ENCODE results near the gene ATR. TPM values are rescaled to one million over a fixed set of nuclear protein-coding genes. Genes with fewer than 3 reads are reported as not detected.
A peak's percentile ranks its signal among the peaks of the same experiment; 100 is the strongest.
"Not testable (repeated sequence)": the region's sequence is repeated elsewhere in the genome, so short reads cannot be mapped to it uniquely, and the experiment has no call there.

Gene ATR
- total RNA-seq, 2 experiments from 2014 or later = 31.5 to 31.8 TPM

DNA sequence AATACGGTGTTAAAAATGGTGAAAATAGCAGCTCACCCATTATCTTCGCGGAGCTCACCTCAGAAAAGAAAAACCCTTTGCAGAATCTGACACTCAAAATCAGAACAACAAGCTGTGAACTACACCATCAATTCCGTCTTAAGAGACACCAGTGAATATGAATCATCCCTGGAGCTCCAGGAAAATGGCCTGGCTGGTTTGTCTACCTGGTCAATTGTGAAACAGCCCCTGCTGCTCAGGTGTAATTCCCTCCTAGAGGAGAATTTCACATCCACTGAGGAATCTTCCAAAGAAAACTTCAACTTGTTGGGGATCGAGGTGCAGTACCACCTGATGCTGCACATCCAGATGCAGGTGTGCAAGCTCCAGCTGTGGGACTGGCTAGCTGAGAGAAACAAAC is 127.7 kb downstream of the ATR start:
- Mint-ChIP-seq H3K27ac (no peak overlapping the region), H3K9me3 (no peaks in the 10 kb centered on the region), H3K4me1 (peaks cover 8% of the 10 kb centered on the region), H3K27me3 (no peaks in the 10 kb centered on the region), H3K36me3 (ENCODE audit: low read depth) (peaks cover 47% of the 10 kb centered on the region), H3K4me3 (no peak overlapping the region)
- POLR2A ChIA-PET = no interaction called here
- DNase-seq = no peak
- CTCF ChIA-PET = interaction anchor here (1.5 to 2.1 kb wide), 2 partner anchors 19 to 33 kb away, joined by 3 to 7 read pairs; no protein-coding TSS in a partner anchor

- H3K27ac Mint-ChIP-seq = no peak overlapping the region
- CTCF ChIA-PET = interaction anchor here (2.1 kb wide), 1 partner anchor 18 kb away, joined by 7 read pairs; no protein-coding TSS in a partner anchor
- POLR2A ChIA-PET = no interaction called here
Observed at GRCh38 chr3:142450189-142450588, 128.3 kb downstream of the ATR start.

GRCh38 chr3:142447852-142448823 is 130.4 kb downstream of the ATR start, which contains the start of gene XRN1:
Gene XRN1, minus strand, starts transcription at chr3:142448037. Its CDS starts 93 bp downstream, at chr3:142447944.
- ChIA-PET CTCF (no interaction called here), POLR2A (no interaction called here)
- Mint-ChIP-seq H3K9me3 (no peaks in the 10 kb centered on the region), H3K27ac (peak within 1 kb of the TSS; percentile 99), H3K27me3 (no peaks in the 10 kb centered on the region), H3K4me1 (peaks cover 28% of the 10 kb centered on the region), H3K4me3 (peak within 1 kb of the TSS; percentile 96), H3K36me3 (ENCODE audit: low read depth) (peaks cover 44% of the 10 kb centered on the region)
- DNase-seq = peak; percentile 96

More at GRCh38 chr3:142450189-142450588, 128.3 kb downstream of the ATR start:
- peaks cover 46% of the 10 kb centered on the region for H3K36me3 Mint-ChIP-seq (ENCODE audit: low read depth)
- no peak overlapping the region for H3K4me3 Mint-ChIP-seq
- H3K9me3 Mint-ChIP-seq = no peaks in the 10 kb centered on the region
- no peak for DNase-seq
- H3K4me1 Mint-ChIP-seq = peaks cover 15% of the 10 kb centered on the region
- no peaks in the 10 kb centered on the region for H3K27me3 Mint-ChIP-seq

DNA sequence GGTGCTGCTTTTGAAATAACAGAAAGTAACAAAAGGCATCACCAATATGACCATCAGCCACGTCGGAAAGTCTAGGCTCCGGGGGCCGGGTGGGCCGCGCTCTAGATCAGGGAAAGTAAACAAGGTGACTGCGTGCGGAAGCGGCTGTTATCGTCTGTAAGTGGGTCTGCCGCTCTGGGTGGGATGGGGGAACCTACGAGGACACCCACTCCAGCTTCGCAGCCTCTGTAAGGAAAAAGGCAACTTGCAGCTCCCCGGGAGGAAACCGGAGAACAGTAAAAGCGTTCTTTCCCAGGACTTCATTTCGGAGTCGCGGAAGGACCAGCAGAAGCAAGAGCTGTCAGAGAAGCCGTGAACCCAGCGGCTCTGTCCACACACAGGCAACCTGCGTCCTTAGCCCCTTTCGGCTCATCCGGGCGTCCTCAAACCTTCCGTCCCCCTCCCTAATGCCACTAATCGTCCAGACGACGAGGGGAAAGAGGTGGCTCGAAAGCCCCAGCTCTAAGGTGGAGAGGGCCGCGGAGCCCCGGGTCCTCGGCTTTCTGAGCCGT is 131.2 kb downstream of the ATR start:
- POLR2A ChIA-PET = no interaction called here
- H3K4me1 Mint-ChIP-seq = peaks cover 31% of the 10 kb centered on the region
- H3K9me3 Mint-ChIP-seq = no peaks in the 10 kb centered on the region
- peak; percentile 50 for DNase-seq
- H3K27ac Mint-ChIP-seq = peak overlapping the region; percentile 99
- peaks cover 42% of the 10 kb centered on the region for H3K36me3 Mint-ChIP-seq (ENCODE audit: low read depth)
- peak overlapping the region; percentile 96 for H3K4me3 Mint-ChIP-seq
- CTCF ChIA-PET = no interaction called here
- no peaks in the 10 kb centered on the region for H3K27me3 Mint-ChIP-seq

- Mint-ChIP-seq H3K9me3 (no peaks in the 10 kb centered on the region), H3K36me3 (ENCODE audit: low read depth) (peaks cover 46% of the 10 kb centered on the region), H3K4me1 (peaks cover 33% of the 10 kb centered on the region), H3K4me3 (peak overlapping the region; percentile 96), H3K27ac (peak overlapping the region; percentile 99), H3K27me3 (no peaks in the 10 kb centered on the region)
- peak; percentile 54 for DNase-seq
- ChIA-PET POLR2A (interaction anchor here (1.4 kb wide), 1 partner anchor 132 kb away, joined by 3 read pairs; the partner anchor contains the start of gene ATR), CTCF (no interaction called here)
Observed at GRCh38 chr3:142445816-142446254, 132.7 kb downstream of the ATR start.

DNA sequence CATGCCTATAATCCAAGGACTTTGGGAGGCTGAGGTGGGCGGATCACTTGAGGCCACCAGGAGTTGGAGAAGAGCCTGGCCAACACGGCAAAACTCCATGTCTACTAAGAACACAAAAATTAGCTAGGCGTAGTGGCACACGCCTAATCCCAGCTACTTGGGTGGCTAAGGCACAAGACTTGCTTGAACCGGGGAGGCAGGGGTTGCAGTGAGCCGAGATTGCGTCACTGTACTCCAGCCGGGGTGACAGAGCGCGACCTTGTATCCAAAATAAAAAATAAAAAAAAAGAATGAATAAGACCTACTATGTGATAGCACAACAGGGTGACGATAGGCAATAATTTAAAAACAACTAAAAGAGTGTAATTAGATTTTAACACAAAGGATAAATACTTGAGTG is 134.2 kb downstream of the ATR start:
- POLR2A ChIA-PET = no interaction called here
- CTCF ChIA-PET = no interaction called here
- Mint-ChIP-seq H3K9me3 (no peaks in the 10 kb centered on the region), H3K27me3 (no peaks in the 10 kb centered on the region), H3K27ac (peak overlapping the region; percentile 31), H3K36me3 (ENCODE audit: low read depth) (peaks cover 43% of the 10 kb centered on the region), H3K4me1 (peaks cover 35% of the 10 kb centered on the region), H3K4me3 (no peak overlapping the region)
- DNase-seq = no peak

DNA sequence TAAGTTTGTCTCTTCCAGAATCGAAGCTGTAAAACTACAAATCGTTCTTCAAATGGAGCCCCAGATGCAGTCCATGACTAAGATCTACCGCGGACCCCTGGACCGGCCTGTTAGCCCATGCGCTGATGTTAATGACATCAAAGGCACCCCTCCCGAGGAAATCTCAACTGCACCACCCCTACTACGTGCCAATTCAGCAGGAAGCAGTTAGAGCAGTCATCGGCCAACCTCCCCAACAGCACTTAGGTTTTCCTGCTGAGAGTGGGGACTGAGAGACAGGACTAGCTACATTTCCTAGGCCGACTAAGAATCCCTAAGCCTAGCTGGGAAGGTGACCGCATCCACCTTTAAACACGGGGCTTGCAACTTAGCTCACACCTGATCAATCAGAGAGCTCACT is 135.5 kb downstream of the ATR start:
- DNase-seq, H3K27me3 Mint-ChIP-seq, CTCF ChIA-PET, H3K4me3 Mint-ChIP-seq, H3K27ac Mint-ChIP-seq, POLR2A ChIA-PET, H3K9me3 Mint-ChIP-seq: not testable (repeated sequence)
- Mint-ChIP-seq H3K36me3 (ENCODE audit: low read depth) (peaks cover 43% of the 10 kb centered on the region), H3K4me1 (peaks cover 34% of the 10 kb centered on the region)

DNA sequence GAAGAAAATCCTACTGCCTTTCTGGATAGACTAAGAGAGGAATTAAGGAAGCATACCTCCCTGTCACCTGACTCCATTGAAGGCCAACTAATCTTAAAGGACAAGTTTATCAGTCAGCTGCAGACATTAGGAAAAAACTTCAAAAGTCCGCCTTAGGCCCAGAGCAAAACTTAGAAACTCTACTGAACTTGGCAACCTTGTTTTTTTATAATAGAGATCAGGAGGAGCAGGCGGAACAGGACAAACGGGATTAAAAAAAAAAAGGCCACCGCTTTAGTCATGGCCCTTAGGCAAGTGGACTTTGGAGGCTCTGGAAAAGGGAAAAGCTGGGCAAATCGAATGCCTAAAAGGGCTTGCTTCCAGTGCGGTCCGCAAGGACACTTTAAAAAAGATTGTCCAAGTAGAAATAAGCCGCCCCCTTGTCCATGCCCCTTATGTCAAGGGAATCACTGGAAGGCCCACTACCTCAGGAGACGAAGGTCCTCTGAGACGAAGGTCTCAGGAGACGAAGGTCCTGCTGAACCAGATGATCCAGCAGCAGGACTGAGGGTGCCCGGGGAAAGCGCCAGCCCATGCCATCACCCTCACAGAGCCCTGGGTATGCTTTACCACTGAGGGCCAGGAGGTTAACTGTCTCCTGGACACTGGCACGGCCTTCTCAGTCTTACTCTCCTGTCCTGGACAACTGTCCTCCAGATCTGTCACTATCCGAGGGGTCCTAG is 138.9 kb downstream of the ATR start:
- H3K9me3 Mint-ChIP-seq, H3K27ac Mint-ChIP-seq, CTCF ChIA-PET, H3K27me3 Mint-ChIP-seq, DNase-seq, H3K4me3 Mint-ChIP-seq: not testable (repeated sequence)
- Mint-ChIP-seq H3K4me1 (peaks cover 32% of the 10 kb centered on the region), H3K36me3 (ENCODE audit: low read depth) (peaks cover 33% of the 10 kb centered on the region)
- POLR2A ChIA-PET = interaction anchor here (0.6 kb wide), 1 partner anchor 565 kb away, joined by 3 read pairs; no protein-coding TSS in a partner anchor

- H3K27ac Mint-ChIP-seq, H3K27me3 Mint-ChIP-seq, CTCF ChIA-PET, DNase-seq, POLR2A ChIA-PET, H3K4me3 Mint-ChIP-seq, H3K9me3 Mint-ChIP-seq: not testable (repeated sequence)
- H3K36me3 Mint-ChIP-seq (ENCODE audit: low read depth) = peaks cover 27% of the 10 kb centered on the region
- H3K4me1 Mint-ChIP-seq = peaks cover 26% of the 10 kb centered on the region
Observed at GRCh38 chr3:142438096-142438495, 140.4 kb downstream of the ATR start.

DNA sequence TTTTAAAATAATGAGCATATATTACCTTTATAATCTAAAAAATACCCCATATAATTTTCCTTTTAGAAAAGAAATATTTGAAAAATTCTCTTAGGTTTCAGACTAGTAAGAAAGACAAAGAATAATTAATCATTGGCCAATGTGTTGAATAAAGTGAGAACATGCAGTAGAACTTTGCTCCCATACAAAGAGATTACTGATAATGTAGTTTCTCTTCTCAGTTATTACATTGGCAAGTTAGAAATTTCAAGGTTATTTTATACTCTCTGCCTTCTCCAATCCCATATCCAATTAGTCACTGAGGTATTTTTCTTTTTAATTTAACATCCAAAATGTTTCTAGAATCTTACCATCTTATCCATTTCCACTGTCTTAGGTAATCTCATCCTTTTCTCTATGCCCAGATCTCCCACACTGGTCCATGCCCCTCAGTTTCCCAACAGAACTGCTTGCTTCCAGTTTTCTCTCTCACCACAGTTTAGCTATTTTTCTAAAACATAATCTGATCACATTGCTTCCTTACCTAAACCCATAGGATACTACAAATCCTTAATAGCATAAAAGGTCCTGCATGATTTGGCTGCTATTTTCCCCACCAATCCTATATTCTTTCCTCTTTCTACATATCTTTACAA is 141.5 kb downstream of the ATR start:
- peaks cover 29% of the 10 kb centered on the region for H3K36me3 Mint-ChIP-seq (ENCODE audit: low read depth)
- no peak overlapping the region for H3K4me3 Mint-ChIP-seq
- no peaks in the 10 kb centered on the region for H3K9me3 Mint-ChIP-seq
- peaks cover 23% of the 10 kb centered on the region for H3K4me1 Mint-ChIP-seq
- ChIA-PET POLR2A (no interaction called here), CTCF (interaction anchor here (1.3 kb wide), 1 partner anchor 8 kb away, joined by 4 read pairs; no protein-coding TSS in a partner anchor)
- no peaks in the 10 kb centered on the region for H3K27me3 Mint-ChIP-seq
- no peak overlapping the region for H3K27ac Mint-ChIP-seq
- DNase-seq = no peak

DNA sequence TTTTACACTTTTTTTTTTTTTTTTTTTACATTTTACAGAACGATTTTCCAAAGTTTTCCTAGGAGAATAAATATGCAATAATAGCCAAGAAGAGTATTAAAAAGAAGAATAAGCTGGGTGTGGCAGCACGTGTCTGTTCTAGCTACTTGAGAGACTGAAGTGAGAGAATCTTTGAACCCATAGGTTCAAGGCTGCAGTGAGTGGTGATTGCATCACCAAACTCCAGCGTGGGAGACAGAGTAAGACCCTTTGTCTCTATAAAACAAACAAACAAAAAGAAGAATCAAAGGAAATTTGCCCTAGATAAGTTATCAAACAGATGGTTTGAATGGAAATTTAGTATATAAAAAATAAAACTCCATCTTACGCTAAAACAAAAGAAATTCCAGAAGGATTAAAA is 144.0 kb downstream of the ATR start:
- POLR2A ChIA-PET = no interaction called here
- DNase-seq = no peak
- H3K9me3 Mint-ChIP-seq = no peaks in the 10 kb centered on the region
- CTCF ChIA-PET = no interaction called here
- peaks cover 28% of the 10 kb centered on the region for H3K4me1 Mint-ChIP-seq
- H3K27ac Mint-ChIP-seq = no peak overlapping the region
- peaks cover 36% of the 10 kb centered on the region for H3K36me3 Mint-ChIP-seq (ENCODE audit: low read depth)
- H3K4me3 Mint-ChIP-seq = no peak overlapping the region
- no peaks in the 10 kb centered on the region for H3K27me3 Mint-ChIP-seq

DNA sequence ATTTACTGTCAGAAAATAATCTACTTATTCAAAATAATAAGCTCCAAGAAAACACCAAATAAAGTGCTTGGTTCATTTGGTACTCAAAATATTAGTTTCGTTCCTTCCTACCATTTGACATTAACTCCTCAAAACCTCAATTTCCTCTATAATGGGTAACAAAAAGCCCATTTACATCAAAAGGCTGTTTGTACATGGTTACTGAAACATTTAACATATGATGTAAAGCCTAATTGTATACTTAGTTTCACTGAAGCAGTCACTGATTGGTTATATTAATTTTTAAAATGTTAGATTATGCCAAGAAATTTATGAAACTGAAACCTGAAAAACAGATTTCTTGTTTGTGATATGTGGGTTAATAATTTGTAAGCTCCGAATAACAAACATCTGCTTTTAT is 145.4 kb downstream of the ATR start:
- no peak for DNase-seq
- H3K27me3 Mint-ChIP-seq = no peaks in the 10 kb centered on the region
- no peak overlapping the region for H3K27ac Mint-ChIP-seq
- H3K9me3 Mint-ChIP-seq = no peaks in the 10 kb centered on the region
- CTCF ChIA-PET = no interaction called here
- peaks cover 23% of the 10 kb centered on the region for H3K4me1 Mint-ChIP-seq
- peaks cover 45% of the 10 kb centered on the region for H3K36me3 Mint-ChIP-seq (ENCODE audit: low read depth)
- H3K4me3 Mint-ChIP-seq = no peak overlapping the region
- POLR2A ChIA-PET = no interaction called here

Measured in activated CD4-positive, alpha-beta T cell treated with anti-CD3 and anti-CD28 coated beads, Interleukin-2, amount 10 ng/mL, durations not matched to agents 7 days and 5 days (primary cell).